ENCODE results near the gene DMD.

Gene DMD

DNA sequence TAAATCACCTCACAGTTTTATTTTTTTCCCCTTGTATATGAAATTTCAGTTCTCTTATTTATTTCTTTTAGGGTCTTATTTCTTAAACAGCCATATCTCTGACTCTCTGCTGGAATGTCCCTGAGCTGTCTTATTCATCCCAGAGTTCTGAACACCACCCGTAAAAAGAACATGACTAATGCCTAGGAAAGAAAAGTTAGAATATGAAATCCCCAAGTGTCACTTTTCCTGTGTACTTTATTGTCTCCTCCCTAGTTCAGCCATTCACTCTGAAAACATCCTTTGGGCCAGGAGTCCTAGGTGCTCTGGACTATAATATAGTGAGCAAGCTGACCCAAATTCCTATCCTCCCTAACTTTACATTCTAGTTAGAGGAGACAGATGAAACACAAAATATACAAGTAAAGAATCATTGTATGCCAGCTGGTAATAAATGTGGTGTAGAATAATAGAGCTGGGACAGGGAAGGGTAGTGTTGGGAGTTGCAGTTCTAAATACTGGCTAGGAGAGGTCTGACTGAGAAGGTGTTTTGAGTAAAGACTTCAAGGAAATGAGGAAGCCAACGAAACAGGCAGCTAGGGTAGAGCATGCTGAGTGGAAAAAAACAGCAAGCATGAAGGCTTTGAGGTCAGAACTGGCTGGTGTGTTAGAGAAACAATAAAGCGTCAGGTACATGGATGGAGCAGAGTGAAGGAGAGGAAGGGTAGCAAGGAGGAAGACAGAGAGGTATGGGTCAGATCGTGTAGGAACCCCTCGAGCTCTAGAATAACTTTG lies 2098.9 kb downstream of the DMD start:
- no peaks in the 10 kb centered on the region for H4K20me1 ChIP-seq (ENCODE audit: insufficient read depth, low read length)
- no peak overlapping the region for H3K4me2 ChIP-seq (ENCODE audit: low read depth, low read length)
- H3K27me3 ChIP-seq (replicated peaks; ENCODE audit: insufficient read depth, low read length): no peaks in the 10 kb centered on the region
- H3K4me1 ChIP-seq (ENCODE audit: low read length): no peaks in the 10 kb centered on the region
- H3K27ac ChIP-seq (ENCODE audit: low read length): no peak overlapping the region
- no peak overlapping the region for H3K9ac ChIP-seq (ENCODE audit: low read length)
- no peaks in the 10 kb centered on the region for H3K36me3 ChIP-seq (replicated peaks; ENCODE audit: insufficient read depth, low read length)
- no peak for DNase-seq
- H3K9me2 ChIP-seq (replicated peaks; ENCODE audit: insufficient read depth, low read length): no peaks in the 10 kb centered on the region
- no peaks in the 10 kb centered on the region for H3F3A ChIP-seq (ENCODE audit: insufficient read depth, low read length)
- H3K9me3 ChIP-seq (replicated peaks; ENCODE audit: insufficient read depth, low read length): no peaks in the 10 kb centered on the region
- H3K4me3 ChIP-seq (ENCODE audit: low read length): no peak overlapping the region
- TF ChIP-seq CTCF (IDR thresholded peaks at IDR 0.05; ENCODE audit: low read length): no peak
- no peak for TF ChIP-seq EZH2phosphoT487 (IDR thresholded peaks at IDR 0.05; ENCODE audit: low read length)
- no peaks in the 10 kb centered on the region for H3K79me2 ChIP-seq (ENCODE audit: low read length)
- H2AFZ ChIP-seq (ENCODE audit: low read length): no peak overlapping the region

GRCh38 chrX:31110657-31111056 lies 2100.7 kb downstream of the DMD start:
- Histone ChIP-seq H3K79me2 (ENCODE audit: low read length) (no peaks in the 10 kb centered on the region), H2AFZ (ENCODE audit: low read length) (no peak overlapping the region), H3K9me3 (replicated peaks; ENCODE audit: insufficient read depth, low read length) (no peaks in the 10 kb centered on the region), H4K20me1 (ENCODE audit: insufficient read depth, low read length) (no peaks in the 10 kb centered on the region), H3K4me1 (ENCODE audit: low read length) (no peaks in the 10 kb centered on the region), H3K4me2 (ENCODE audit: low read depth, low read length) (no peak overlapping the region), H3F3A (ENCODE audit: insufficient read depth, low read length) (no peaks in the 10 kb centered on the region), H3K9me2 (replicated peaks; ENCODE audit: insufficient read depth, low read length) (no peaks in the 10 kb centered on the region), H3K27ac (ENCODE audit: low read length) (no peak overlapping the region), H3K4me3 (ENCODE audit: low read length) (no peak overlapping the region), H3K27me3 (replicated peaks; ENCODE audit: insufficient read depth, low read length) (no peaks in the 10 kb centered on the region), H3K36me3 (replicated peaks; ENCODE audit: insufficient read depth, low read length) (no peaks in the 10 kb centered on the region), H3K9ac (ENCODE audit: low read length) (no peak overlapping the region)
- TF ChIP-seq EZH2phosphoT487 (IDR thresholded peaks at IDR 0.05; ENCODE audit: low read length): no peak
- no peak for TF ChIP-seq CTCF (IDR thresholded peaks at IDR 0.05; ENCODE audit: low read length)
- no peak for TF ChIP-seq EZH2 (optimal IDR thresholded peaks at IDR 0.05; ENCODE audit: low read depth, low read length)
- no peak for DNase-seq

- Histone ChIP-seq H3K9me3 (replicated peaks; ENCODE audit: insufficient read depth, low read length) (no peaks in the 10 kb centered on the region), H3K9me2 (replicated peaks; ENCODE audit: insufficient read depth, low read length) (no peaks in the 10 kb centered on the region), H3F3A (ENCODE audit: insufficient read depth, low read length) (no peaks in the 10 kb centered on the region), H3K36me3 (replicated peaks; ENCODE audit: insufficient read depth, low read length) (no peaks in the 10 kb centered on the region), H4K20me1 (ENCODE audit: insufficient read depth, low read length) (no peaks in the 10 kb centered on the region), H3K9ac (ENCODE audit: low read length) (no peak overlapping the region), H3K4me3 (ENCODE audit: low read length) (no peak overlapping the region), H3K27ac (ENCODE audit: low read length) (no peak overlapping the region), H2AFZ (ENCODE audit: low read length) (no peak overlapping the region), H3K4me2 (ENCODE audit: low read depth, low read length) (no peak overlapping the region), H3K4me1 (ENCODE audit: low read length) (no peaks in the 10 kb centered on the region), H3K27me3 (replicated peaks; ENCODE audit: insufficient read depth, low read length) (no peaks in the 10 kb centered on the region), H3K79me2 (ENCODE audit: low read length) (no peaks in the 10 kb centered on the region)
- TF ChIP-seq EZH2phosphoT487 (IDR thresholded peaks at IDR 0.05; ENCODE audit: low read length): no peak
- no peak for TF ChIP-seq EZH2 (optimal IDR thresholded peaks at IDR 0.05; ENCODE audit: low read depth, low read length)
- no peak for DNase-seq
Measured at GRCh38 chrX:31099536-31100090, 2111.7 kb downstream of the DMD start.

DNA sequence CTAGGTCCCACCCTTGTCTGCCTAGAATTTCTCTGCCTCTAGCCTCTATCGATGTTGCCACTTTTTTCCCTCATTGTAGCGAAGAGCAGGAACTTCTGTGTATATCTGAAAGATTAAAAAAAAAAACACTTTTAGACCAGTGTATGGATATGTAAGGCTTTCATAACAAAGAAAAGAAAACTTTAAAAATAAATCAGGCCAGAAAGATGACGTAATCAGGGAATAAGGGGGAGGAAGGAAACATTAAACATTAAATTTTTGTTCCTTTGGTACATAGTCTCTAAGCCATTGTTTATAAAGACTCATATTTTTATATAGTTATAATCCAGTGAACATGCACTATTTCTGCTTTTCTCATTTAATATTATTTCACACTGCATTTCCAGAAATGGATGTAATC lies 2113.3 kb downstream of the DMD start:
- Histone ChIP-seq H3K4me3 (ENCODE audit: low read length) (no peak overlapping the region), H3K36me3 (replicated peaks; ENCODE audit: insufficient read depth, low read length) (no peaks in the 10 kb centered on the region), H3K27ac (ENCODE audit: low read length) (no peak overlapping the region), H3K9me3 (replicated peaks; ENCODE audit: insufficient read depth, low read length) (no peaks in the 10 kb centered on the region), H3F3A (ENCODE audit: insufficient read depth, low read length) (no peaks in the 10 kb centered on the region), H3K9me2 (replicated peaks; ENCODE audit: insufficient read depth, low read length) (no peaks in the 10 kb centered on the region), H3K9ac (ENCODE audit: low read length) (no peak overlapping the region), H3K4me1 (ENCODE audit: low read length) (no peaks in the 10 kb centered on the region), H3K27me3 (replicated peaks; ENCODE audit: insufficient read depth, low read length) (no peaks in the 10 kb centered on the region), H3K4me2 (ENCODE audit: low read depth, low read length) (no peak overlapping the region), H4K20me1 (ENCODE audit: insufficient read depth, low read length) (no peaks in the 10 kb centered on the region), H3K79me2 (ENCODE audit: low read length) (no peaks in the 10 kb centered on the region), H2AFZ (ENCODE audit: low read length) (no peak overlapping the region)
- no peak for DNase-seq
- TF ChIP-seq EZH2 (optimal IDR thresholded peaks at IDR 0.05; ENCODE audit: low read depth, low read length) (no peak), EZH2phosphoT487 (IDR thresholded peaks at IDR 0.05; ENCODE audit: low read length) (no peak), CTCF (IDR thresholded peaks at IDR 0.05; ENCODE audit: low read length) (no peak)

All from MM.1S (cell line).